Smooth muscle cell (in vitro differentiated cells): Measurements from ENCODE around the gene ANXA4. TPM values are rescaled to one million over a fixed set of nuclear protein-coding genes. Genes with fewer than 3 reads are reported as not detected.
A peak's percentile ranks its signal among the peaks of the same experiment; 100 is the strongest.

Experiments used
- DNase-seq: peaks from one replicate; lab custom pipeline; 2025; ENCODE audit not compliant: unreplicated experiment; lab: John Stamatoyannopoulos, UW
- H2AFZ ChIP-seq: fragments of 200-600 bp; sonication (generic); 2 replicates; pipeline ENCODE4 v1.6.0; 2016; ENCODE audit warnings: antibody characterized with exemption, low read depth, mild to moderate bottlenecking
- H3F3A ChIP-seq: fragments of 200-600 bp; sonication (generic); 2 replicates; pipeline ENCODE4 v1.6.0; 2017; ENCODE audit warnings: antibody characterized with exemption, low read depth
- H3K27ac ChIP-seq: fragments of 200-600 bp; sonication (generic); 2 replicates; pipeline ENCODE4 v1.5.1; 2016; ENCODE audit warnings: low read depth, mild to moderate bottlenecking
- H3K27me3 ChIP-seq: fragments of 200-600 bp; sonication (generic); 2 replicates; pipeline ENCODE4 v1.6.1; 2016; ENCODE audit warnings: low read depth, mild to moderate bottlenecking
- H3K36me3 ChIP-seq: fragments of 200-600 bp; sonication (generic); 2 replicates; pipeline ENCODE4 v1.5.1; 2016; ENCODE audit warnings: low read depth
- H3K4me1 ChIP-seq: fragments of 200-600 bp; sonication (generic); 2 replicates; pipeline ENCODE4 v1.5.1; 2016; ENCODE audit warnings: low read depth
- H3K4me2 ChIP-seq: fragments of 200-600 bp; sonication (generic); 2 replicates; pipeline ENCODE4 v1.6.0; 2016; ENCODE audit warnings: mild to moderate bottlenecking
- H3K4me3 ChIP-seq: fragments of 200-600 bp; sonication (generic); 2 replicates; pipeline ENCODE4 v1.5.1; 2016; ENCODE audit warnings: mild to moderate bottlenecking
- H3K79me2 ChIP-seq: fragments of 200-600 bp; sonication (generic); 2 replicates; pipeline ENCODE4 v1.6.0; 2016; ENCODE audit warnings: low read depth, mild to moderate bottlenecking
- H3K9ac ChIP-seq: fragments of 200-600 bp; sonication (generic); 2 replicates; pipeline ENCODE4 v1.6.0; 2016; ENCODE audit warnings: low read depth
- H3K9me3 ChIP-seq: fragments of 200-600 bp; sonication (generic); replicated peaks from 2 replicates; pipeline ENCODE4 v1.5.1; 2016; ENCODE audit warnings: low read depth
- H4K20me1 ChIP-seq: fragments of 200-600 bp; sonication (generic); 2 replicates; pipeline ENCODE4 v1.6.0; 2016; ENCODE audit warnings: low read depth
- CTCF ChIP-seq: fragments of 200-600 bp; sonication (generic); IDR thresholded peaks from 2 replicates; pipeline ENCODE4 v1.5.1; 2017; ENCODE audit warnings: borderline replicate concordance, mild to moderate bottlenecking, antibody characterized with exemption; ENCODE audit not compliant: insufficient read depth, poor library complexity, severe bottlenecking
- WGBS: methylation state at CpG from one replicate; pipeline ENCODE4 v1.1.7; 2016; ENCODE audit warnings: low lambda C conversion rate; 5-methylcytosine and 5-hydroxymethylcytosine counted together
- polyA plus RNA-seq: library from polyadenylated mRNA; unstranded; fragments of >200 nt; fragmentation: Nextera tagmentation; extraction: Ambion mirVana; gene quantifications from 2 replicates; pipeline ENCODE4 v1.2.1, GENCODE V29; 2016
- total RNA-seq: library from RNA; depleted of rRNA; stranded (reverse); fragments of >200 nt; gene quantifications from 2 replicates; pipeline ENCODE4 v1.2.3, GENCODE V29; 2014

The ANXA4 gene
- total and polyA plus RNA-seq, 2 experiments from 2014 or later = 14.7 to 32.8 TPM

DNA sequence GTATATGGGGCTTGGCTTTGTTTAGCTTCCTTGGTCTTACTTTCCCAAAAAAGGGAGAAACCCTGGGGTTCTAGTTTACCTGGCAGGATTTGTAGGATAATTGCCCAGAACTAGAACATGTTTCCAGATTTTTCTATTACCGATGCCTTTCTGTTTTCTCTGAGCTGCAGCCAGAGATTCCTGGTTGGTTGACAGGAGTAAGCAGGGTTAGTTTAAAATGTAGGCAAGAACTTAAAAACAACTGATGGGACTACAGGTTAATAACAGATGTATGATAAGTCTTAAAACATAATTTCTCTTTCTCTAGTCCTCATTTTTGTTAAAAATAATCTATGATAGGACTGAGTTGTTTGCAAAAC lies 48.6 kb downstream of the ANXA4 start:
- no peak for TF ChIP-seq CTCF
- Histone ChIP-seq H3K9ac (peak overlapping the region; percentile 93), H2AFZ (no peak overlapping the region), H3K4me3 (no peak overlapping the region), H3K27me3 (no peaks in the 10 kb centered on the region), H3K9me3 (no peaks in the 10 kb centered on the region), H3F3A (peaks cover 11% of the 10 kb centered on the region), H4K20me1 (no peaks in the 10 kb centered on the region), H3K4me2 (peak overlapping the region; percentile 74), H3K36me3 (no peaks in the 10 kb centered on the region), H3K79me2 (no peaks in the 10 kb centered on the region), H3K27ac (peak overlapping the region; percentile 99), H3K4me1 (peaks cover 26% of the 10 kb centered on the region)
- WGBS = 90% methylated on average over 1 of the region's 1 CpG
- no peak for DNase-seq

GRCh38 chr2:69791045-69791444 lies 49.1 kb downstream of the ANXA4 start:
- Histone ChIP-seq H3K4me3 (no peak overlapping the region), H3K36me3 (no peaks in the 10 kb centered on the region), H3K27me3 (no peaks in the 10 kb centered on the region), H3K9ac (peak overlapping the region; percentile 93), H3K79me2 (no peaks in the 10 kb centered on the region), H3K9me3 (no peaks in the 10 kb centered on the region), H4K20me1 (no peaks in the 10 kb centered on the region), H2AFZ (no peak overlapping the region), H3F3A (peaks cover 11% of the 10 kb centered on the region), H3K4me1 (peaks cover 26% of the 10 kb centered on the region), H3K4me2 (peak overlapping the region; percentile 74), H3K27ac (peak overlapping the region; percentile 99)
- DNase-seq = no peak
- no peak for TF ChIP-seq CTCF

- H3K4me1 ChIP-seq = peaks cover 16% of the 10 kb centered on the region
- no peak for DNase-seq
- H3F3A ChIP-seq = peaks cover under 1% of the 10 kb centered on the region
Measured at GRCh38 chr2:69796174-69796573, 54.2 kb downstream of the ANXA4 start.

More at GRCh38 chr2:69796174-69796573, 54.2 kb downstream of the ANXA4 start:
- H3K9ac ChIP-seq = no peak overlapping the region
- no peaks in the 10 kb centered on the region for H3K27me3 ChIP-seq
- no peak for TF ChIP-seq CTCF
- no peaks in the 10 kb centered on the region for H3K36me3 ChIP-seq
- H3K9me3 ChIP-seq = no peaks in the 10 kb centered on the region
- no peak overlapping the region for H3K4me3 ChIP-seq
- no peaks in the 10 kb centered on the region for H3K79me2 ChIP-seq
- H3K27ac ChIP-seq = no peak overlapping the region
- no peak overlapping the region for H2AFZ ChIP-seq
- no peaks in the 10 kb centered on the region for H4K20me1 ChIP-seq
- WGBS = 87% methylated on average over 1 of the region's 1 CpG
- no peak overlapping the region for H3K4me2 ChIP-seq
